T-helper 2 cell treated with Interferon-gamma antibody and Interleukin-4, amounts not matched to agents 5 μg/mL and 100 μg/mL, for 36 hours (primary cell): ENCODE measurements around the gene TSPAN12.

Source experiments
- DNase-seq: peaks from one replicate; pipeline ENCODE4 v3.0.0; 2021; ENCODE audit warnings: low spot score
- H3K27ac Mint-ChIP-seq: one replicate; pipeline ENCODE4 v1.8.0; 2021; ENCODE audit warnings: mild to moderate bottlenecking, mixed read lengths
- H3K27me3 Mint-ChIP-seq: one replicate; pipeline ENCODE4 v1.8.0; 2021; ENCODE audit warnings: low read depth, mixed read lengths
- H3K36me3 Mint-ChIP-seq: one replicate; pipeline ENCODE4 v1.8.0; 2021; ENCODE audit warnings: low read depth, mixed read lengths
- H3K4me1 Mint-ChIP-seq: one replicate; pipeline ENCODE4 v1.8.0; 2021; ENCODE audit warnings: low read depth, mixed read lengths
- H3K4me3 Mint-ChIP-seq: one replicate; pipeline ENCODE4 v1.8.0; 2022; ENCODE audit warnings: mild to moderate bottlenecking, moderate library complexity, mixed read lengths
- H3K9me3 Mint-ChIP-seq: one replicate; pipeline ENCODE4 v1.8.0; 2021; ENCODE audit warnings: mixed read lengths

Gene TSPAN12

DNA sequence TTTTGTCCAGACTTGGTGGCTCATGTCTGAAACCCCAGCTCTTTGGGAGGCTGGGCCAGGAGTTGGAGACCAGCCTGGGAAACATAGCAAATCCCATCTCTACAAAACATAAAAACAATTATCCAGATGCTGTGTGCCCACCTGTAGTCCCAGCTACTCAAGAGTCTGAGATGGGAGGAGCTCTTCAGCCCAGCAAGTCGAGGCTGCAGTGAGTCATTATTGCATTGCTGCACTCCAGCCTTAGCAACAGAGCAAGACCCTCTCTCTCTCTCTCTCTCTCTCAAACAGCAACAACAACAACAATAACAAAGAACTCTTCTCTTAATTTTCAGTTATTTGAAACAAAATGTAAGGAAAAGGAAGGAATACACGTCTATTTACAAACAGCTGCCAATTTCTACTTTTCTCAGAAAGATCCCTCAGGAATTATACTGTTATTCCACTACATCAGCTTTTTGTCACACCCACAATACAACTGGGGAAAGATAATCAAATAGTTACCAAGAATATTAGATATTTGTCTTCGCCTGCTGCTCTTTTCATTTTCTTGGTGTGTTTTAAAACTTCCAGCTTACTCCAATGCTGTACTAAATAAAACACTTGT is 5.1 kb upstream of the TSPAN12 start:
- Mint-ChIP-seq H3K27ac (no peak overlapping the region), H3K4me1 (no peaks in the 10 kb centered on the region), H3K4me3 (no peak overlapping the region), H3K36me3 (no peaks in the 10 kb centered on the region), H3K27me3 (peaks cover 52% of the 10 kb centered on the region), H3K9me3 (no peaks in the 10 kb centered on the region)
- no peak for DNase-seq

GRCh38 chr7:120860156-120860555 is 2.2 kb upstream of the TSPAN12 start:
- Mint-ChIP-seq H3K4me3 (no peak overlapping the region), H3K4me1 (peaks cover 8% of the 10 kb centered on the region), H3K36me3 (no peaks in the 10 kb centered on the region), H3K27me3 (peaks cover 65% of the 10 kb centered on the region), H3K27ac (no peak overlapping the region), H3K9me3 (no peaks in the 10 kb centered on the region)
- DNase-seq: no peak

GRCh38 chr7:120859459-120859858 is 1.5 kb upstream of the TSPAN12 start:
- H3K9me3 Mint-ChIP-seq: no peaks in the 10 kb centered on the region
- H3K27me3 Mint-ChIP-seq: peaks cover 72% of the 10 kb centered on the region
- no peak overlapping the region for H3K27ac Mint-ChIP-seq
- no peak overlapping the region for H3K4me3 Mint-ChIP-seq
- no peaks in the 10 kb centered on the region for H3K36me3 Mint-ChIP-seq
- no peak for DNase-seq
- peaks cover 8% of the 10 kb centered on the region for H3K4me1 Mint-ChIP-seq

DNA sequence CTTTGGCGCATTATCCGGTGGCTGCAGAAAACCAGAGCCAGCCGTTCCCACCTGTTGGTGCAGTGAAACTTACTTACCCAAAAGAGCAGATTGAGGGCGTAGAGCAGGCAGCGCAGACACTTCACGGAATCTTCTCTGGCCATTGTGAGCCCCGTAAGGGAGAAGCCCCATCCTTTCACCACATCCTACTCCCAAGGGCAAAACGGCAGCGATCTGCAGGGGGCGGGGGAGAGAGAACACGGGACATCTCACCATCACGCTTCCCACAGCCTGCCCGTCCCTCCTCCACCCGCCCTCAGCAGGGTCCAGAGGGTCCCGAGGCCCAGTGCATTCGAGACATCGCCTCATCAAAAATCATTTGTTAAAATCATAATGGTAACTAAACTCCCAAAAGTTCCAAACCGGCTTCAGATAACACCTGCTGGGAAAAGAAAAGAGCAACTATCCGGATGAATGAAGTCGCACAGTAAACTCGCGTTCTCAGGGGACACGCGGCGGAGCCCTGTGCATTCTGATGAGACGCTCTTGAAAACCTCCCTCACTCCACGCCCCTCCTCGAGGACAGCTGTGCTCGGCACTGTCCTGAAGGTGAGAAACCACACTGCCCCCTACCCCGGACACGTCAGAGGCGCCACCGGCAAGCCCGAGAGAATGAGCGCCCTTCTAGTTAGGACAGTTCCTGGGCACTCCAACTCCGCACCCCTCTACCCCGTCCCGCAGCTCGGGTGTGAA is 1.2 kb downstream of the TSPAN12 start:
- H3K36me3 Mint-ChIP-seq: no peaks in the 10 kb centered on the region
- H3K4me3 Mint-ChIP-seq: peak overlapping the region; percentile 75
- DNase-seq: peak; percentile 7
- peaks cover 8% of the 10 kb centered on the region for H3K4me1 Mint-ChIP-seq
- H3K9me3 Mint-ChIP-seq: no peaks in the 10 kb centered on the region
- H3K27me3 Mint-ChIP-seq: peaks cover 74% of the 10 kb centered on the region
- no peak overlapping the region for H3K27ac Mint-ChIP-seq

GRCh38 chr7:120856198-120856597 is 1.7 kb downstream of the TSPAN12 start:
- Mint-ChIP-seq H3K36me3 (no peaks in the 10 kb centered on the region), H3K9me3 (no peaks in the 10 kb centered on the region), H3K27ac (no peak overlapping the region), H3K4me1 (peaks cover 8% of the 10 kb centered on the region), H3K4me3 (peak overlapping the region; percentile 75), H3K27me3 (peaks cover 69% of the 10 kb centered on the region)
- DNase-seq: no peak

DNA sequence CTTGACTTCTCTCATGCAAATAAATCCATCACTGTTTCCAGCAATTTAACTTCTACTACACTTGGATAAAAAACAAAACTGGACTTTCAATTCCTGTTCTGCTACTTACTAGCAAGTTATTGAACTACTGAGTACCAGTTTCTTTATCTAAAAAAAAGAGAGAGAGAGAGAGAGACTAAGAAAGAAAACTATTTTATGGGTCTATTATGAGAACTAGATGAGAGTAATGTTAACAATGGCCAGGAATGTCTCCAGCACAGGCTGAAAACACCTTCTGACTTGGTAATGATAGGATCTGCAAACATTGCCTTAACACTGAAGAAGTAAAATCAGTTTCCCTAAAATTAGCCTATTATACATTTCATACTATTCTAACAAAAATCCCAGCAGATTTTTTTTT is 5.2 kb downstream of the TSPAN12 start:
- Mint-ChIP-seq H3K36me3 (no peaks in the 10 kb centered on the region), H3K9me3 (no peaks in the 10 kb centered on the region), H3K4me1 (peaks cover 8% of the 10 kb centered on the region), H3K27ac (no peak overlapping the region), H3K4me3 (no peak overlapping the region), H3K27me3 (peaks cover 36% of the 10 kb centered on the region)
- no peak for DNase-seq

DNA sequence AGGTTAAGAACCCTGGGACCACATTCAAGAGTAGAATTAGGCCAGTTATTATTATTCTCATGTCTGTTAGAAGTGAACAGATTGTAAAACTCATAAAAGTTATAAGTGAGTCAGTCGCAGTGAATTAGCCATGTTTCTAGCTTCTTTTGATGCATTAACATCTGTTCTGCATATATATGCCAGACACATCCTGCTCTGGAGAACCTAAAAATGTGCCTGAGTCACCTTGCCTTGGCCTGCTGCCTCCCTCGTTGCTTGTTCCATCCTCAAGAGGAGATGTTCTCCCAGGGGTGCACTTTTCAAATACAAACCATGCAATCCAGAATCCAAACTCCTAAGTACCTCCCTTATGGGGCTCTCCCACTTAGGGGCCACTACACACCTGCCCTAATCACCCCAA is 14.8 kb downstream of the TSPAN12 start:
- Mint-ChIP-seq H3K9me3 (no peaks in the 10 kb centered on the region), H3K27me3 (peaks cover 7% of the 10 kb centered on the region), H3K4me3 (no peak overlapping the region), H3K36me3 (no peaks in the 10 kb centered on the region), H3K27ac (no peak overlapping the region), H3K4me1 (no peaks in the 10 kb centered on the region)
- no peak for DNase-seq

DNA sequence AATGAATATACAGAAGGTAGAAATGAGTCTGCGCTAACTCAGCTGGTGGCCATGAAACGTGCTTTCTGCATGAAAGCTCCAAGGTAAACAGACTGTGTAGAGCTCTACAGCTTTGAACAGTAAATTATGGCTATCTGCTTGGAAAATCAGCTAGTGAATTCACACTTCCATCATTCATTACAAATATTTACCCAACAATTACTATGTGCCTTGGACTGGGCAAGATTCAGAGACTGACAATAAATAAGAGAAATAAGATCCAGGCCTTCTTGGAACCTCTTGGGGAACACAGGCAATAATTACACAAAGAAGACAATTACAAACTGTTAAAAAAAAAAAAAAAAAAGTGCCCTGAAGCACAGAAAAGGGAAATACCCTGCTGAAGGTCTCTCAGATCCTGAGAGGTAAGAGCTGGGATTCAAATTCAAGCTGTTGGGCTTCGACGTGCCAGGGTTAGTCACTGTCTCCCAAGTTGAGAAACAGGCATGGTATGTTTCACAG is 15.8 kb downstream of the TSPAN12 start:
- no peak overlapping the region for H3K4me3 Mint-ChIP-seq

DNA sequence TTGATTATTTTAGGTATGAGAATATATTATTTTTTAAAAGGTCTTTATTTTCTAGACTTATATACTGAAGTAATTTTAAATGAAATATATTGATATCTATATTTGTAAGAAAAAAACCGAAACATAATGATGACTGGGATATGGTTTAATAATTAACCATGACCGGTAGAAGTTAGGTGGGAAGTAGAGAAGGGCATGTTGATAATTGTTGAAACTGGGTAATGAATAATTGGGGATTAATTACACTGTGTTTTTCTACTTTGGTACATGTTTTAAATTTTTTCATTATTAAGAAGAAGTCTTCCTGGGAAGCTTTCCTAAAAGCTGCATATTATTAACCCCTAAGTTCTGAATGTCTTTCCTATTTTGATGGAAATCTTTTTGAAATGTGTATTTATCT is 16.3 kb downstream of the TSPAN12 start:
- Mint-ChIP-seq H3K36me3 (no peaks in the 10 kb centered on the region), H3K4me1 (no peaks in the 10 kb centered on the region), H3K27me3 (peaks cover 7% of the 10 kb centered on the region), H3K4me3 (no peak overlapping the region), H3K9me3 (no peaks in the 10 kb centered on the region), H3K27ac (no peak overlapping the region)
- no peak for DNase-seq

More for the DNA sequence above, 15.8 kb downstream of the TSPAN12 start:
- H3K9me3 Mint-ChIP-seq: no peaks in the 10 kb centered on the region
- DNase-seq: no peak
- no peaks in the 10 kb centered on the region for H3K4me1 Mint-ChIP-seq
- H3K27me3 Mint-ChIP-seq: peaks cover 7% of the 10 kb centered on the region
- H3K36me3 Mint-ChIP-seq: no peaks in the 10 kb centered on the region
- H3K27ac Mint-ChIP-seq: no peak overlapping the region

DNA sequence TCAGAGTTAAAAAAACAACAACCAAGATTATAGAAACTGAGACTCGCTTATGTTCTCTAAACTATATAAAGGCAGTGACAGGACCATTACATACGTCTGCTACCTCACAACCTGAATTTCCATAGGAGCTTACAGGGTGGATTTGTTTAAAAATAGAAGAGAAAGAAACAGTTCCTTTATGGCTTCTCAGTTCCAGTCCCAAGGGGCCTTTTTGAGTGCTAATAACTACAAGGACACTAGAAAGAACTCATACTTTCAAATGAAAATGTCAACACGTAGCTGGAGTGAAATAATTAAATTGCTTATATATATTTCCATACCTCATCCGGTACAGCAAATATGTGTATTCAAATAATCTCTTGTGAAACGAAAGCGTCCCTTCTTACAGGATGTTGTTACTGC is 19.7 kb downstream of the TSPAN12 start:
- Mint-ChIP-seq H3K27ac (no peak overlapping the region), H3K4me3 (no peak overlapping the region), H3K36me3 (no peaks in the 10 kb centered on the region), H3K9me3 (no peaks in the 10 kb centered on the region), H3K4me1 (no peaks in the 10 kb centered on the region), H3K27me3 (peaks cover 7% of the 10 kb centered on the region)
- no peak for DNase-seq

GRCh38 chr7:120837599-120837998 is 20.3 kb downstream of the TSPAN12 start:
- H3K4me3 Mint-ChIP-seq: no peak overlapping the region
- peaks cover 7% of the 10 kb centered on the region for H3K27me3 Mint-ChIP-seq
- H3K4me1 Mint-ChIP-seq: no peaks in the 10 kb centered on the region
- H3K27ac Mint-ChIP-seq: no peak overlapping the region
- DNase-seq: no peak
- no peaks in the 10 kb centered on the region for H3K9me3 Mint-ChIP-seq
- no peaks in the 10 kb centered on the region for H3K36me3 Mint-ChIP-seq

GRCh38 chr7:120836556-120837115 is 21.3 kb downstream of the TSPAN12 start:
- DNase-seq: no peak
- H3K4me3 Mint-ChIP-seq: no peak overlapping the region
- no peaks in the 10 kb centered on the region for H3K36me3 Mint-ChIP-seq
- H3K27ac Mint-ChIP-seq: no peak overlapping the region
- no peaks in the 10 kb centered on the region for H3K4me1 Mint-ChIP-seq
- H3K27me3 Mint-ChIP-seq: peaks cover 2% of the 10 kb centered on the region
- H3K9me3 Mint-ChIP-seq: no peaks in the 10 kb centered on the region

GRCh38 chr7:120834726-120835125 is 23.2 kb downstream of the TSPAN12 start:
- H3K36me3 Mint-ChIP-seq: no peaks in the 10 kb centered on the region
- DNase-seq: no peak
- H3K4me1 Mint-ChIP-seq: no peaks in the 10 kb centered on the region
- no peaks in the 10 kb centered on the region for H3K9me3 Mint-ChIP-seq
- H3K4me3 Mint-ChIP-seq: no peak overlapping the region
- no peak overlapping the region for H3K27ac Mint-ChIP-seq
- H3K27me3 Mint-ChIP-seq: peaks cover 3% of the 10 kb centered on the region

- Mint-ChIP-seq H3K27me3 (peaks cover 5% of the 10 kb centered on the region), H3K27ac (no peak overlapping the region), H3K4me3 (no peak overlapping the region), H3K4me1 (no peaks in the 10 kb centered on the region), H3K9me3 (no peaks in the 10 kb centered on the region), H3K36me3 (no peaks in the 10 kb centered on the region)
- no peak for DNase-seq
These were observed 24.4 kb downstream of the TSPAN12 start for GRCh38 chr7:120833546-120833945.
